GM12878 (cell line): Measurements from ENCODE around the gene TNFSF12. TPM values are rescaled to one million over a fixed set of nuclear protein-coding genes. Genes with fewer than 3 reads are reported as not detected.

Experiments used
- ATAC-seq: fragments of 200-7000 bp; cut with Tn5 transposase; 3 replicates; pipeline ENCODE4 v1.9.1; 2020; ENCODE audit warnings: mild to moderate bottlenecking, moderate library complexity
- BruUV-seq: library from RNA; stranded (reverse); fragments of 400-500 nt; replicated peaks from 2 replicates; lab custom pipeline; 2021; lab: Mats Ljungman, UMichigan
- CTCF ChIA-PET: fragments of 300-600 bp; sonication (Branson Sonifier 250); formaldehyde crosslinking; extraction: SDS; loops from one replicate; lab custom pipeline; 2021; ENCODE audit warnings: inconsistent platforms; lab: Yijun Ruan, JAX
- POLR2A ChIA-PET: fragments of 350-600 bp; formaldehyde crosslinking; extraction: SDS; loops from one replicate; lab custom pipeline; 2021; ENCODE audit warnings: inconsistent platforms; lab: Charles Lee
- RAD21 ChIA-PET: fragments of 300-600 bp; sonication (Branson Sonifier 250); formaldehyde crosslinking; loops from one replicate; lab custom pipeline; 2023; ENCODE audit warnings: antibody characterized with exemption; ENCODE audit not compliant: unreplicated experiment; lab: Charles Lee
- SMC1A ChIA-PET: fragments of 300-600 bp; sonication (Branson Sonifier 250); formaldehyde crosslinking; loops from one replicate; lab custom pipeline; 2023; ENCODE audit not compliant: unreplicated experiment, uncharacterized antibody; lab: Charles Lee
- DNase-seq: peaks from one replicate; pipeline ENCODE4 v3.0.0-alpha.2; 2011; ENCODE audit warnings: low read depth, low spot score
- FAIRE-seq: peaks from 3 replicates; lab custom pipeline; 2011; peaks lifted over from hg19 to GRCh38; lab: Jason Lieb, UNC
- H2AFZ ChIP-seq: 2 replicates; pipeline ENCODE4 v1.6.0; 2011; ENCODE audit warnings: low read depth, low read length, control low read depth; ENCODE audit not compliant: control insufficient read depth
- H3K27ac ChIP-seq: 2 replicates; pipeline ENCODE4 v1.5.1; 2011; ENCODE audit warnings: control low read depth; ENCODE audit not compliant: control insufficient read depth, insufficient read depth
- H3K27me3 ChIP-seq, 2 experiments: replicated peaks in 1 of 2; 2 replicates each; pipeline versions ENCODE4 v1.6.0 to v1.6.1; 2011; ENCODE audit warnings: low read length in 1 of 2; ENCODE audit not compliant: control insufficient read depth in 2 of 2, insufficient read depth in 2 of 2
- H3K36me3 ChIP-seq, 2 experiments: 2 replicates each; pipeline ENCODE4 v1.5.1; 2011; ENCODE audit warnings: low read length in 1 of 2; ENCODE audit not compliant: control insufficient read depth in 2 of 2, insufficient read depth in 2 of 2
- H3K4me1 ChIP-seq: 2 replicates; pipeline ENCODE4 v1.6.1; 2011; ENCODE audit warnings: mild to moderate bottlenecking, low read length, moderate library complexity, mixed read lengths; ENCODE audit not compliant: control insufficient read depth, insufficient read depth
- H3K4me2 ChIP-seq: 2 replicates; pipeline ENCODE4 v1.6.0; 2011; ENCODE audit warnings: control low read depth; ENCODE audit not compliant: control insufficient read depth, insufficient read depth
- H3K4me3 ChIP-seq: fragments of 200-600 bp; sonication (generic); 2 replicates; pipeline ENCODE4 v1.5.1; 2016
- H3K79me2 ChIP-seq: 2 replicates; pipeline ENCODE4 v1.6.0; 2011; ENCODE audit warnings: low read length; ENCODE audit not compliant: control insufficient read depth, insufficient read depth
- H3K9ac ChIP-seq: 2 replicates; pipeline ENCODE4 v1.8.0; 2011; ENCODE audit warnings: low read length, control low read depth, mixed read lengths; ENCODE audit not compliant: control insufficient read depth, insufficient read depth
- H3K9me3 ChIP-seq: replicated peaks from 3 replicates; pipeline ENCODE4 v1.5.1; 2011; ENCODE audit warnings: mild to moderate bottlenecking, low read length; ENCODE audit not compliant: control insufficient read depth, insufficient read depth
- H4K20me1 ChIP-seq: 2 replicates; pipeline ENCODE4 v1.6.0; 2011; ENCODE audit not compliant: control insufficient read depth, insufficient read depth
- FOXM1 ChIP-seq: IDR thresholded peaks from 2 replicates; pipeline ENCODE4 v1.6.1; 2012; ENCODE audit warnings: low read depth, mild to moderate bottlenecking, inconsistent platforms, low read length, moderate library complexity
- HDAC6 ChIP-seq: fragments of 200-600 bp; sonication (generic); IDR thresholded peaks from one replicate; pipeline ENCODE4 v1.8.0; 2017; ENCODE audit warnings: antibody characterized with exemption; ENCODE audit not compliant: unreplicated experiment
- NFIC ChIP-seq: IDR thresholded peaks from 2 replicates; pipeline ENCODE4 v1.6.1; 2012; ENCODE audit warnings: low read depth, mild to moderate bottlenecking, inconsistent platforms, low read length, moderate library complexity
- NFXL1 ChIP-seq: fragments of 450-650 bp; IDR thresholded peaks from 2 replicates; pipeline ENCODE4 v1.6.1; 2017; ENCODE audit warnings: antibody characterized with exemption, mild to moderate bottlenecking, borderline replicate concordance
- POLR2A ChIP-seq: IDR thresholded peaks from 2 replicates; pipeline ENCODE4 v1.6.1; 2011; ENCODE audit warnings: low read depth, mild to moderate bottlenecking, low read length
- POLR2AphosphoS5 ChIP-seq: IDR thresholded peaks from 2 replicates; pipeline ENCODE4 v1.6.1; 2011; ENCODE audit warnings: mild to moderate bottlenecking, low read length, inconsistent platforms
- RAD21 ChIP-seq: IDR thresholded peaks from 2 replicates; pipeline ENCODE4 v1.6.1; 2011; ENCODE audit warnings: mild to moderate bottlenecking, low read depth, low read length, moderate library complexity; ENCODE audit not compliant: insufficient read depth
- RB1 ChIP-seq: fragments of 450-650 bp; formaldehyde crosslinking; IDR thresholded peaks from 2 replicates; pipeline ENCODE4 v1.6.1; 2017; ENCODE audit warnings: mild to moderate bottlenecking, borderline replicate concordance
- SMAD5 ChIP-seq: IDR thresholded peaks from 2 replicates; pipeline ENCODE4 v1.6.1; 2016; ENCODE audit warnings: antibody characterized with exemption, low read depth
- YY1 ChIP-seq: IDR thresholded peaks from 2 replicates; pipeline ENCODE4 v1.6.1; 2011; ENCODE audit warnings: low read depth, mild to moderate bottlenecking, low read length
- ZSCAN29 ChIP-seq: fragments of 450-650 bp; IDR thresholded peaks from 2 replicates; pipeline ENCODE4 v1.6.1; 2017; ENCODE audit warnings: mild to moderate bottlenecking, moderate library complexity
- WGBS: methylation state at CpG from one replicate; pipeline ENCODE4 v1.1.6; 2016; ENCODE audit warnings: low lambda C conversion rate; ENCODE audit not compliant: insufficient replicate concordance, insufficient coverage; ENCODE audit errors: missing lambda C conversion rate; 5-methylcytosine and 5-hydroxymethylcytosine counted together
- in situ Hi-C: fragments of 300-500 bp; cut with MboI; formaldehyde crosslinking; loops from 9 replicates; pipeline ENCODE4 v1.14.3; 2018; ENCODE audit warnings: mixed read lengths
- intact Hi-C: fragments of 100-400 bp; cut with micrococcal nuclease; formaldehyde crosslinking; loops from one replicate; pipeline ENCODE4 v1.14.2; 2022; ENCODE audit not compliant: unreplicated experiment
- polyA plus RNA-seq, 11 experiments: library from polyadenylated mRNA; depleted of rRNA in 4 of 11; unstranded in 6 of 11; stranded (reverse) in 5 of 11; fragments of >200 nt; fragmentation: Nextera tagmentation in 4 of 11; fragmentation: Illumina TruSeq in 1 of 11; extraction: Ambion mirVana in 4 of 11; extraction: Trizol in 1 of 11; gene quantifications; 1 replicate in 1 of 11; 2 replicates in 10 of 11; pipeline versions ENCODE4 v1.2.1 to v1.2.3, GENCODE V29; 2011 to 2016; ENCODE audit warnings: inconsistent platforms in 2 of 11, missing spikeins in 2 of 11, low read depth in 1 of 11
- total RNA-seq, 4 experiments: library from RNA; depleted of rRNA in 3 of 4; stranded (reverse); fragments of >200 nt in 3 of 4; fragmentation: Illumina TruSeq in 1 of 4; extraction: Trizol in 1 of 4; gene quantifications; 2 replicates each; pipeline versions ENCODE4 v1.2.1 to v1.2.3, GENCODE V29; 2013 to 2021
- TF ChIP-seq, protein P1 (sequence below): fragments of 450-650 bp; IDR thresholded peaks from 2 replicates; pipeline ENCODE4 v1.6.1; 2016; ENCODE audit warnings: mild to moderate bottlenecking, moderate library complexity, borderline replicate concordance
- TF ChIP-seq, protein P2 (sequence below): fragments of 450-650 bp; IDR thresholded peaks from 2 replicates; pipeline ENCODE4 v1.6.1; 2018; ENCODE audit warnings: mild to moderate bottlenecking, low read depth, moderate library complexity; ENCODE audit not compliant: partially characterized antibody
- TF ChIP-seq, protein P3 (sequence below): IDR thresholded peaks from 2 replicates; pipeline ENCODE4 v1.6.1; 2012; ENCODE audit warnings: low read depth, low read length, improper control_type of control experiment

The TNFSF12 gene
- total and polyA plus RNA-seq, 10 of the 15 experiments (the other 5 are each of a cell fraction or from before 2014, with no cell fraction given), result 0.32 to 7.0 (median 2.6) TPM

DNA sequence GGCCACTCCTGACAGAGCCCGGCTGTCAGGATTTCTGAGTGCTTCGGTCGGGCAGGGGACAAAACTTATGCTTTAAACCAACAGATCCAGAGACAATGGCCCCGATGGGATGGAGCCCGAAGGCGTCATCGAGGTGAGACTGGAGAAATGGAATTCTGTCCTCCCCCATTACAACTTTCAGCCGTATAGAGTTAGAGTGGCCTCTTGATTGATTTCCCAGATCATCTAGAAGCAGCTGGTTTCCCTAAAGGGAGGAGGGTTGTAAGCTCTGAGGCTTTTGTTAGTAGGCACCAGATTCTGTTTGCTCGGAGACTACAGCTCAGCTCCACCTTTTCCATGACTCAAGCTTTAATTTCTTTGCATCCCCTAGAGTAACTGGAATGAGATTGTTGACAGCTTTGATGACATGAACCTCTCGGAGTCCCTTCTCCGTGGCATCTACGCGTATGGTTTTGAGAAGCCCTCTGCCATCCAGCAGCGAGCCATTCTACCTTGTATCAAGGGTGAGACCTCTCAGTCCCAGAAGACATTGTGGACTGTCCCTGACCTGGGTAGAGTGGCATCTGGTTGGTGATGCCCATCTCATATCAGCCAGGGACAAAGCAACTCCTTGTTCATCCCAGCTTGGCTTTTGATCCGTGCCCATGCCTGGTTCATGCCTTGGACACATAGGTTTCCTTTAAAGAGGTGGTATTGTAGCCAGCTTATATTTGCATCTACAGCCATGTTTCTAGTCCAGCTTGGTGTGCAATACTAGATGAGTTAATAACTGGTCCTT is 25.5 kb downstream of the TNFSF12 start:
- intact Hi-C loops (loop anchor here (5.0 kb wide), 1 partner anchor 113 kb away; the partner anchor contains the start of genes TP53 and WRAP53), in situ Hi-C loops (loop anchor here (25.0 kb wide), 1 partner anchor 537 kb away; the partner anchor contains the start of genes SLC16A11 and SLC16A13)
- no peak overlapping the region for H2AFZ ChIP-seq
- BruUV-seq, result no TSS peak
- H3K9me3 ChIP-seq, result no peaks in the 10 kb centered on the region
- ChIA-PET RAD21 (interaction anchor here (0.7 to 2.7 kb wide), 7 partner anchors 9 to 116 kb away, joined by 3 to 9 read pairs (median 4); partner anchors contain the start of genes MPDU1, SAT2 and SENP3), SMC1A (interaction anchor here (0.7 to 2.2 kb wide), 4 partner anchors 9 to 113 kb away, joined by 3 to 7 read pairs (median 4); partner anchors contain the start of genes MPDU1, TP53 and WRAP53), POLR2A (interaction anchor here (0.5 to 5.1 kb wide), 9 partner anchors 10 to 269 kb away, joined by 3 to 39 read pairs (median 4); partner anchors contain the start of genes FXR2, MPDU1, TMEM256 and TP53), CTCF (interaction anchor here (0.7 to 3.0 kb wide), 5 partner anchors 9 to 112 kb away, joined by 3 to 14 read pairs (median 5); partner anchors contain the start of genes MPDU1, SENP3, SOX15 and TP53)
- no peaks in the 10 kb centered on the region for H3K27me3 ChIP-seq
- no peak for DNase-seq
- FAIRE-seq, result no peak
- peak overlapping the region; percentile 99 for H3K9ac ChIP-seq
- H3K4me3 ChIP-seq, result peak overlapping the region; percentile 93
- WGBS, result 1% methylated on average over 15 of the region's 15 CpGs
- ATAC-seq, result no peak
- H3K36me3 ChIP-seq, result peaks cover 40 to 56% of the 10 kb centered on the region in 2 experiments
- H4K20me1 ChIP-seq, result peaks cover 25% of the 10 kb centered on the region
- H3K4me2 ChIP-seq, result peak overlapping the region; percentile 84
- peaks cover 57% of the 10 kb centered on the region for H3K79me2 ChIP-seq
- peaks cover 32% of the 10 kb centered on the region for H3K4me1 ChIP-seq
- 0 out of 2 replicates have a peak overlapping the region, but pooled peaks have one; percentile 97 for H3K27ac ChIP-seq
- TF ChIP-seq POLR2A, result peak; percentile 33; the same call in 1 of the 2 replicates
- no peak for TF ChIP-seq HDAC6
- TF ChIP-seq SMAD5, result no peak
- no peak for TF ChIP-seq NFIC
- TF ChIP-seq POLR2AphosphoS5, result peak; percentile 53
- TF ChIP-seq, protein P1, sequence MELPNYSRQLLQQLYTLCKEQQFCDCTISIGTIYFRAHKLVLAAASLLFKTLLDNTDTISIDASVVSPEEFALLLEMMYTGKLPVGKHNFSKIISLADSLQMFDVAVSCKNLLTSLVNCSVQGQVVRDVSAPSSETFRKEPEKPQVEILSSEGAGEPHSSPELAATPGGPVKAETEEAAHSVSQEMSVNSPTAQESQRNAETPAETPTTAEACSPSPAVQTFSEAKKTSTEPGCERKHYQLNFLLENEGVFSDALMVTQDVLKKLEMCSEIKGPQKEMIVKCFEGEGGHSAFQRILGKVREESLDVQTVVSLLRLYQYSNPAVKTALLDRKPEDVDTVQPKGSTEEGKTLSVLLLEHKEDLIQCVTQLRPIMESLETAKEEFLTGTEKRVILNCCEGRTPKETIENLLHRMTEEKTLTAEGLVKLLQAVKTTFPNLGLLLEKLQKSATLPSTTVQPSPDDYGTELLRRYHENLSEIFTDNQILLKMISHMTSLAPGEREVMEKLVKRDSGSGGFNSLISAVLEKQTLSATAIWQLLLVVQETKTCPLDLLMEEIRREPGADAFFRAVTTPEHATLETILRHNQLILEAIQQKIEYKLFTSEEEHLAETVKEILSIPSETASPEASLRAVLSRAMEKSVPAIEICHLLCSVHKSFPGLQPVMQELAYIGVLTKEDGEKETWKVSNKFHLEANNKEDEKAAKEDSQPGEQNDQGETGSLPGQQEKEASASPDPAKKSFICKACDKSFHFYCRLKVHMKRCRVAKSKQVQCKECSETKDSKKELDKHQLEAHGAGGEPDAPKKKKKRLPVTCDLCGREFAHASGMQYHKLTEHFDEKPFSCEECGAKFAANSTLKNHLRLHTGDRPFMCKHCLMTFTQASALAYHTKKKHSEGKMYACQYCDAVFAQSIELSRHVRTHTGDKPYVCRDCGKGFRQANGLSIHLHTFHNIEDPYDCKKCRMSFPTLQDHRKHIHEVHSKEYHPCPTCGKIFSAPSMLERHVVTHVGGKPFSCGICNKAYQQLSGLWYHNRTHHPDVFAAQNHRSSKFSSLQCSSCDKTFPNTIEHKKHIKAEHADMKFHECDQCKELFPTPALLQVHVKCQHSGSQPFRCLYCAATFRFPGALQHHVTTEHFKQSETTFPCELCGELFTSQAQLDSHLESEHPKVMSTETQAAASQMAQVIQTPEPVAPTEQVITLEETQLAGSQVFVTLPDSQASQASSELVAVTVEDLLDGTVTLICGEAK, result no peak
- TF ChIP-seq NFXL1, result no peak
- TF ChIP-seq RB1, result no peak
- TF ChIP-seq, protein P2, sequence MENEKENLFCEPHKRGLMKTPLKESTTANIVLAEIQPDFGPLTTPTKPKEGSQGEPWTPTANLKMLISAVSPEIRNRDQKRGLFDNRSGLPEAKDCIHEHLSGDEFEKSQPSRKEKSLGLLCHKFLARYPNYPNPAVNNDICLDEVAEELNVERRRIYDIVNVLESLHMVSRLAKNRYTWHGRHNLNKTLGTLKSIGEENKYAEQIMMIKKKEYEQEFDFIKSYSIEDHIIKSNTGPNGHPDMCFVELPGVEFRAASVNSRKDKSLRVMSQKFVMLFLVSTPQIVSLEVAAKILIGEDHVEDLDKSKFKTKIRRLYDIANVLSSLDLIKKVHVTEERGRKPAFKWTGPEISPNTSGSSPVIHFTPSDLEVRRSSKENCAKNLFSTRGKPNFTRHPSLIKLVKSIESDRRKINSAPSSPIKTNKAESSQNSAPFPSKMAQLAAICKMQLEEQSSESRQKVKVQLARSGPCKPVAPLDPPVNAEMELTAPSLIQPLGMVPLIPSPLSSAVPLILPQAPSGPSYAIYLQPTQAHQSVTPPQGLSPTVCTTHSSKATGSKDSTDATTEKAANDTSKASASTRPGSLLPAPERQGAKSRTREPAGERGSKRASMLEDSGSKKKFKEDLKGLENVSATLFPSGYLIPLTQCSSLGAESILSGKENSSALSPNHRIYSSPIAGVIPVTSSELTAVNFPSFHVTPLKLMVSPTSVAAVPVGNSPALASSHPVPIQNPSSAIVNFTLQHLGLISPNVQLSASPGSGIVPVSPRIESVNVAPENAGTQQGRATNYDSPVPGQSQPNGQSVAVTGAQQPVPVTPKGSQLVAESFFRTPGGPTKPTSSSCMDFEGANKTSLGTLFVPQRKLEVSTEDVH, result no peak
- TF ChIP-seq, protein P3, sequence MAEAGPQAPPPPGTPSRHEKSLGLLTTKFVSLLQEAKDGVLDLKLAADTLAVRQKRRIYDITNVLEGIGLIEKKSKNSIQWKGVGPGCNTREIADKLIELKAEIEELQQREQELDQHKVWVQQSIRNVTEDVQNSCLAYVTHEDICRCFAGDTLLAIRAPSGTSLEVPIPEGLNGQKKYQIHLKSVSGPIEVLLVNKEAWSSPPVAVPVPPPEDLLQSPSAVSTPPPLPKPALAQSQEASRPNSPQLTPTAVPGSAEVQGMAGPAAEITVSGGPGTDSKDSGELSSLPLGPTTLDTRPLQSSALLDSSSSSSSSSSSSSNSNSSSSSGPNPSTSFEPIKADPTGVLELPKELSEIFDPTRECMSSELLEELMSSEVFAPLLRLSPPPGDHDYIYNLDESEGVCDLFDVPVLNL, result no peak
- TF ChIP-seq YY1, result no peak
- 0 out of 2 replicates have a peak, but pooled peaks have one; percentile 16 for TF ChIP-seq FOXM1
- no peak for TF ChIP-seq ZSCAN29
- TF ChIP-seq RAD21, result no peak
